ENCODE data around the gene SH3BP5L.

DNA sequence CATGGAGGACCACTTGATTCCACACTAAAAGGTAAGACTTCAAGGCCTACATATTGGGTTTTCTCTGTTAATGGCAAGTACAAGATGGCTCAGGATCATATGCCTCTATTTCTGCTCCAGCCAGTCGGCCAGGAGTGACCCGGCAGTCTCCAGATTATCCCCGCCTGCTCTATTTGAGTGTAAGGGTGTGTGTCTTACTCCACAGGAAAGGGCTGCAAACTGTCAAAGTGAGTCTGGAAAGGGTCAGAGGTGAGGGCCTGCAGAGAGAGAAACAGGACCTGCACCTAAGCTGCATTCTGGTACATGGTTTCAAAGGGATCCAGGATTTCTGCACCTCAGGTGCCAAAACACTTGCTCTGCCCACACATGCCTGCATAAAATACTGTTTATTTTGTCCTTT is 23.9 kb upstream of the SH3BP5L start:
- TF ChIP-seq GATA2 (IDR thresholded peaks at IDR 0.05; ENCODE audit: low read depth, low read length) (no peak), GATA3 (IDR thresholded peaks at IDR 0.05; ENCODE audit: low read depth, low read length) (no peak)

All from SH-SY5Y (cell line).